HG03280 (cell line): ENCODE results near the gene CCRL2.
"Not testable (repeated sequence)": the region's sequence is repeated elsewhere in the genome, so short reads cannot be mapped to it uniquely, and the experiment has no call there.

ENCODE experiments used
- ATAC-seq: cut with Tn5 transposase; IDR thresholded peaks from one replicate; pipeline ENCODE4 v1.9.1; 2021; ENCODE audit warnings: mild to moderate bottlenecking, moderate library complexity; ENCODE audit not compliant: unreplicated experiment

CCRL2 gene

GRCh38 chr3:46378426-46378942 is 28.6 kb upstream of the CCRL2 start:
- ATAC-seq = no peak

GRCh38 chr3:46380471-46381221 is 26.4 kb upstream of the CCRL2 start:
- no peak for ATAC-seq

GRCh38 chr3:46381625-46382024 is 25.4 kb upstream of the CCRL2 start:
- no peak for ATAC-seq

- no peak for ATAC-seq
These were observed 23.7 kb upstream of the CCRL2 start for GRCh38 chr3:46383211-46383950.

GRCh38 chr3:46383951-46384330 is 23.1 kb upstream of the CCRL2 start:
- no peak for ATAC-seq

- no peak for ATAC-seq
These were observed 20.9 kb upstream of the CCRL2 start for GRCh38 chr3:46386205-46386604.

- not testable (repeated sequence) for ATAC-seq
These were observed 18.2 kb upstream of the CCRL2 start for GRCh38 chr3:46388847-46389246.

GRCh38 chr3:46389306-46389705 is 17.8 kb upstream of the CCRL2 start:
- no peak for ATAC-seq

- ATAC-seq = not testable (repeated sequence)
These were observed 15.5 kb upstream of the CCRL2 start for GRCh38 chr3:46391526-46391925.

GRCh38 chr3:46393011-46393410 is 14.0 kb upstream of the CCRL2 start:
- ATAC-seq = no peak

GRCh38 chr3:46393554-46394434 is 13.3 kb upstream of the CCRL2 start:
- no peak for ATAC-seq

GRCh38 chr3:46395210-46395661 is 11.8 kb upstream of the CCRL2 start:
- no peak for ATAC-seq

GRCh38 chr3:46395766-46396530 is 11.1 kb upstream of the CCRL2 start:
- no peak for ATAC-seq

- ATAC-seq = no peak
These were observed 9.9 kb upstream of the CCRL2 start for GRCh38 chr3:46397111-46397510.

- no peak for ATAC-seq
These were observed 8.7 kb upstream of the CCRL2 start for GRCh38 chr3:46398186-46398955.

- no peak for ATAC-seq
These were observed 8.0 kb upstream of the CCRL2 start for GRCh38 chr3:46399098-46399497.

GRCh38 chr3:46399557-46399956 is 7.5 kb upstream of the CCRL2 start:
- ATAC-seq = no peak

- ATAC-seq = no peak
These were observed 6.9 kb upstream of the CCRL2 start for GRCh38 chr3:46400000-46400734.

GRCh38 chr3:46400846-46401245 is 6.2 kb upstream of the CCRL2 start:
- ATAC-seq = no peak
